HG03442 (cell line): ENCODE measurements around the gene F3.

Experiments
- ATAC-seq: cut with Tn5 transposase; IDR thresholded peaks from one replicate; pipeline ENCODE4 v1.9.1; 2021; ENCODE audit warnings: mild to moderate bottlenecking, moderate library complexity; ENCODE audit not compliant: unreplicated experiment

Gene F3

GRCh38 chr1:94553323-94553730 is 11.8 kb upstream of the F3 start:
- no peak for ATAC-seq

GRCh38 chr1:94552071-94552586 is 10.6 kb upstream of the F3 start:
- ATAC-seq, result no peak

GRCh38 chr1:94551449-94551848 is 9.9 kb upstream of the F3 start:
- ATAC-seq, result no peak

DNA sequence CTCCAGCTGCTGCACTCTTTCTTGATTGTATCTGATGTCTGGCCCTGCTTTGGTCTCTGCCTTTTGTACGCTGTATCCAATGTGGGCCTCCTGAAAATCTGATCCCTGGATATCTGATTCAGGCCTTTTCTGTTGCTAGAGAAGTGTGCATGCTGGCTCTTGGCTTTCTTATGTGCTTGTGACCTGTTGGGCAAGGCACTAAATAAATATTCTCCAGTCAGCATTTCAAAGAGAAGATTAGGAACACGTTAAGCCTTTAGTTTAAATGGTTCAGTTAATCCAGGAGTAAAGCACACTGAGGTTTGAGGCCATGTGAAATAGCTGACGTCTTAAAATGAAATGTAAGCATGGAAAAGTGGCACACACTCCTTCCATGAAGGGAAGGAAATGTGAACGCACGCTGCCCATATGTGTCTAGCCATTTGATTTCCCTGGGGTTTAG is 9.3 kb upstream of the F3 start:
- no peak for ATAC-seq

DNA sequence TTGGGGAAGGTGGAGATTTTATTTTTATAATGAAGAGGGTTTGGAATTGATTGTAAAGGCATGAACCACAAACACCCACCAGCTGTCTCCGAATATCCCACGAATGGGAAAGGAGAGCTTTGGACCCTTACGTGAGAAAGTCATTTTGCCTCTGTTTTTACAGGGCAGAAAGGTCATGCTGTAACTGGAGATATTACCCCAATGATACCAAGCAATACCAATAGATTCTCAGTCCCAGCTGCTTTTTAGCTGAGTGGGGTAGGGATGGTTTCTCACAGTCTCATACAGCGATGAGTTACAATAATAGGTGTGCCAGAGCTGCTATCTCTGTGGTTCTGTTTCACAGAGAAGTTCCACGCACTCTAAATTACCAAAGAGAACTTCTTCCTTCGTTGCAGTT is 8.8 kb upstream of the F3 start:
- no peak for ATAC-seq

- ATAC-seq, result no peak
These were observed 8.1 kb upstream of the F3 start for GRCh38 chr1:94549706-94550105.

GRCh38 chr1:94544706-94545490 is 3.3 kb upstream of the F3 start:
- ATAC-seq, result no peak

- ATAC-seq, result no peak
These were observed 2.5 kb upstream of the F3 start for GRCh38 chr1:94543893-94544635.

GRCh38 chr1:94543001-94543400 is 1.4 kb upstream of the F3 start:
- ATAC-seq, result no peak

- ATAC-seq, result peak; percentile 8
These were observed 720 bp upstream of the F3 start for GRCh38 chr1:94542088-94542870.

- no peak for ATAC-seq
These were observed 916 bp downstream of the F3 start for GRCh38 chr1:94540440-94541245.

- no peak for ATAC-seq
These were observed 2.1 kb downstream of the F3 start for GRCh38 chr1:94539496-94539895.

GRCh38 chr1:94538243-94538827 is 3.2 kb downstream of the F3 start:
- ATAC-seq, result no peak

DNA sequence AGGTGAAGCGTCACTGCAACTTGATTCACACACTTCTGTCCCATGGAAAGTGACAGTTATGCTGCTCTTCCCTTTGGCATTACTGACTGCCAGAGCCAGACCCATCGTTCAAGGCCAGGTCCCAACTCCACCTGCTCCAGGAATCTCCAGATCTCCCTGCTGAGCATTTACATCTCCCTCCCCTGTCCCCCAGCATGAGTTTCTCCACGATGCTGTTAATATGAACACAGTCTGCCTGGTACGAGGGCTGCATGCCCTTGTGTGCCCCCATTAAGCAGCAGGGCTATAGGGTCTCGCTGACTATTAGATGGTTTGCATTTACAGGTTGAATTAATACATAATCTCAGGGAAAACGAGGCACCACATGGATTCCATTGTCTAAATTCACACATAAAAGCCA is 4.3 kb downstream of the F3 start:
- no peak for ATAC-seq

- ATAC-seq, result no peak
These were observed 5.7 kb downstream of the F3 start for GRCh38 chr1:94535879-94536278.

GRCh38 chr1:94535095-94535494 is 6.5 kb downstream of the F3 start:
- ATAC-seq, result no peak

- no peak for ATAC-seq
These were observed 9.5 kb downstream of the F3 start for GRCh38 chr1:94532077-94532476.

- ATAC-seq, result no peak
These were observed 9.9 kb downstream of the F3 start for GRCh38 chr1:94531664-94532063.

GRCh38 chr1:94530373-94530878 is 11.1 kb downstream of the F3 start:
- no peak for ATAC-seq

DNA sequence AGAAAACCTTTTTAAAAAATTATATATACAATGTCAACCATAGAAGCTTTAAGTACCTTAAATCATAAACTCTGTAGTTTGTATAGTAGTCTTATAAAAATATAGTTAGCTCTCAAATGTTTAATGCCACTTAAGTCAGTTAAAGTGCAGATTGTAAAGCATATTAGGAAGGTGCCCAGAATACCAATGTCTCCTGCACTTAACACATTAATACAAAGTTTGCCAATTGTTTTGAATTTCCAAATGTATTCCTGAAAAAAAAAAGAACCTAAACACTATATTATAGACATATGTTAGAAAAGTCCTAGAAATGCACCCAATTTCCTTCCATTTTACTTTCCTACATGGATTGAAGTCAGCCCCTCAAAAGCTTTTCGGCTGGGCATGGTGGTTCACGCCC is 12.1 kb downstream of the F3 start:
- no peak for ATAC-seq
